Neural progenitor cell (in vitro differentiated cells): ENCODE measurements around the gene TAF6.

Experiments used
- CTCF ChIP-seq: fragments of 200-600 bp; sonication (generic); IDR thresholded peaks from 2 replicates; pipeline ENCODE4 v1.5.1; 2017; ENCODE audit warnings: antibody characterized with exemption, mild to moderate bottlenecking
- EZH2 ChIP-seq: fragments of 200-600 bp; sonication (generic); IDR thresholded peaks from 2 replicates; pipeline ENCODE4 v1.6.1; 2017; ENCODE audit warnings: antibody characterized with exemption, mild to moderate bottlenecking, moderate library complexity
- EZH2phosphoT487 ChIP-seq: fragments of 200-600 bp; sonication (generic); IDR thresholded peaks from 2 replicates; pipeline ENCODE4 v1.6.1; 2017; ENCODE audit warnings: antibody characterized with exemption

GRCh38 chr7:100098913-100099312 is 20.2 kb downstream of the TAF6 start:
- no peak for TF ChIP-seq CTCF
- TF ChIP-seq EZH2 = no peak
- no peak for TF ChIP-seq EZH2phosphoT487
